Activated T-helper 1 cell treated with anti-CD3 and anti-CD28 coated beads, Interleukin-2, amount 50 U/mL, for 16 hours (primary cell): Measurements from ENCODE around the gene ADAMTSL2.

Experiments
- DNase-seq, 2 donors: peaks; one replicate each; pipeline ENCODE4 v3.0.0-alpha.2; 2020; ENCODE audit warnings: low read depth in 1 of 2, low spot score in 1 of 2

Gene ADAMTSL2

DNA sequence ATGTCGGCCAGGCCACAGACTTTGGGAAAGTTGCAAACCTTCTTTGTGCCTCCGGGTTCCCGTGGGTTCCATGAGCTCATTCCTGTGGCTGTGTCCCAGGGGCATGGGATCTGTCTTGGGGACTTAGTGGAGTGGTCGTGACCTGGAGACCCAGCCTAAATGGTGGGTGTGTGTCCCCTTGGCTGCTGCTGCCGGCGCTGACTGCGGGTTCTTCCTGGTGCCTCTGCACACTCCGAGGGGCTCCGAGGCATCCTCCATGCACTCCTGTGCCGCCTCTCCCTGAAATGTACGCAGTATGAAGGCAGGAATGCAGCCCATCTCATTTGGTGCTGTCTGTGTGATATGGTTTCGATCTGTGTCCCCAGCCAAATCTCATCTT lies 34.6 kb upstream of the ADAMTSL2 start:
- no peak for DNase-seq

DNA sequence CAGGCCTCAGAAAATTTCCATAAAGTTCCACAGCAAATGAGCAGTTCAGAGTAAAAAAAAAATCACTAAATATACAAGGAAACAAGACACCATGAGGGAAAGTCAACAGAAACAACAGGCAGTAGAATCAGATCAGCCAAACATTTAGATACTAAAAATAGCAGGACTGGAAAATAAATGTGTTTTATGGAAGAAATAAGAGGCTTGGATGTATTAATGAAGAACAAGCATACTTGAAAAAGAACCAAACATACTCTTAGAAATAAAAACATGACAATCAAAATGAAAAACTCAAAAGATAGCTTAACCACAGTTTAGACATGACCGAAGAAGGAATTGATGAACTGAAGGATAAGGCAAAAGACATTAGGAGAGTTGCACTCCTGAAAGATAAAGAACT lies 32.4 kb upstream of the ADAMTSL2 start:
- DNase-seq = no peak

DNA sequence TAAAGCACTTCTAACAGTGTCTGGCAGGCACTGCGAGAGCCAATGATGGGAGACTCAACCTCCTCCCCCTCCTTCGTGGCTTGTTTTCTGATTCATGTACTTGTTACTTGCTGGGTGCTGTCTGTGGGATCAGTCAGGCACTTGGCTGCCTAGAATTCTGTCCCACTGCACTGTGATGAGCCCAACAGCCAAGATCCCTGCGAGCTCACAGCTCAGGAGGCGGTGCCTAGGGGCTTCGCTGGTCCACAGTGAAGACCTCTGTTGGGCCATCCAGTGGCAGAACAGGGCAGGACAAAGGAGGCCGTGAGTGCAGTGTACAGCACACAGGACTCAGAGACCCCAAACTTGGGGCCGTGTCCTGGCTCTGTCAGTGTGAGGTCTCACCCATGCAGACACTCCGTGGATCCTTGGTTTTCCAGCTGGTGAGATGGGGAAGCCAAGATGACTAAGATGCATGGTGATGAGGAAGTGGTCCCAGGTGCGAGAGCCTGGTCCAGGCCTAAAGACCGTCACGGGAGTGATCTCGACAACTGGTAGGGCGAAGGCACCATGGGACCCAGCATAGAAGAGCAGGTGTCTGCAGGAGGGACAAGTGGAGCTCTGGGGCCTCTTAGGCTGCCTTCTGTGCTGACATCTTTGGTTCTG lies 29.2 kb upstream of the ADAMTSL2 start:
- DNase-seq = no peak

DNA sequence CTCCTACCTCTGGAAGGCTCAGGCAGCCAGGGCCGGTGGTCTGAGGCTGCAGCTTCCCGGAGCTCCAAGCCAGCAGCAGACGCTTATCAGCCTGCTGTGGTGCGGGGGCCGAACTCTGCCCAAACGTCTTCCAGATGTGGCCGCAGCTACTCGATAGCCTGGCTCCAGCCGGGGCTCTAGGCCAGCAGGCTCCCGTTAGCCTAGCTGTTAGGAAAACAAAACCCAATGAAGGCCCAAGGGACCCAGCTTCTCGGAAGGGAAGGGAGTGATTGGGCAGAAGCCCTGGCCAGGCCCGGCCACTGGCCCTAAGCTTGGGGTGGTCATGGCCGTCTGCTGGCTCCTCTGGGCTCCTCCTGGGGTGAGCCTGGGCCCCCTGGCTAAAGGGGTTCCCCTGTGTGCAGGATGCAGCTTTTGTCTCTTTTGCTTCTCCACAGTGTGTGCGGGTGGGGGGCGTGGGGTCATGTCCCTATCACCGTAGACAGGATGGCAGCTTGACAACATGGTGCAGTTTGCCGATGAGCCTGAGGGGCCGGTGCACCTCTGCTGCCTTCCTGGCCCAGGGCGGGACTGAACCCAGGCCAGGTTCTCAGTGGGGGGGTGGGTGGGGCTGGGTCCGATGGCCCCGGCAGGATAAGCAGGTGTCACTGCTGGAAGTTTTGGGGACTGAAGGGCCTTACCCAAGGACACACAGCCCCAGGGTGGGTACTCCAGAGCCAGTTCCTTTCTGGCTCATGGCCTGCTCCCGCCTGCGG lies 28.4 kb upstream of the ADAMTSL2 start:
- no peak for DNase-seq

- no peak for DNase-seq
Measured at GRCh38 chr9:133506653-133507038, 27.9 kb upstream of the ADAMTSL2 start.

DNA sequence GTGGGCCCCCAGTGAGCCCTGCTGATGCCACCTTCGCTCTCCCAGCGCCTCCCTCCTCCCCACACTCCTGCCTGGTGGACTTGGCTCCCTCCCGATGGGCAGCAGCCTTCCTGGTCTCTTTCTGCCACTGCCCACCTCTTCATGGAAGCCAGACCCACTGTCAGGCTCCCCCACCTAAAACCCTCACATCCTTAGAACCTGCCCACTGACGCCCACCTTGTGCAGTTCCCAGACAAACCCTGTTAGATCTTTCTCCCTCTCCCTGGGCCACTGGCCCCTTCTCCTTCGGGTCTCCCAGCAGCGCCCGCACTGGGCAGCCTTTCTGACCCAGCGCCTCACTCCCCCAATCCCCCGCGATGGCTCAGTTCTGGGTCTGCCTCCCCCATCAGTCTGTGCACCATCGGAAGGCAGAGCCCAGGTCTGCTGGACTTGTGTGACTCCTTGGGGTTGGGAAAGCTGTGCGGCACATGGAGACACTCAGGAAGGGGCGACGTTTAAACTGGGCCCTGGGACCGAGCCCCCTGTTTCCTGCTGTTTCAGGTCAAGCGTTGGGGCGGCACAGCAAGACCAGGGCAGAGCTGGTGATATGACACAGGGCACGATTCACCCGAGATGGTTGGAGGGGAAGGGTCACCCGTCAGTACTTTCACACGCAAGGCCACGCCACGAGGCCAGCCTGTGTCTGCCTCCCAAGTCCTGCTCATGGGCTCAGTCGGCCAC lies 27.1 kb upstream of the ADAMTSL2 start:
- no peak for DNase-seq

- no peak for DNase-seq
Measured at GRCh38 chr9:133508046-133508445, 26.5 kb upstream of the ADAMTSL2 start.

DNA sequence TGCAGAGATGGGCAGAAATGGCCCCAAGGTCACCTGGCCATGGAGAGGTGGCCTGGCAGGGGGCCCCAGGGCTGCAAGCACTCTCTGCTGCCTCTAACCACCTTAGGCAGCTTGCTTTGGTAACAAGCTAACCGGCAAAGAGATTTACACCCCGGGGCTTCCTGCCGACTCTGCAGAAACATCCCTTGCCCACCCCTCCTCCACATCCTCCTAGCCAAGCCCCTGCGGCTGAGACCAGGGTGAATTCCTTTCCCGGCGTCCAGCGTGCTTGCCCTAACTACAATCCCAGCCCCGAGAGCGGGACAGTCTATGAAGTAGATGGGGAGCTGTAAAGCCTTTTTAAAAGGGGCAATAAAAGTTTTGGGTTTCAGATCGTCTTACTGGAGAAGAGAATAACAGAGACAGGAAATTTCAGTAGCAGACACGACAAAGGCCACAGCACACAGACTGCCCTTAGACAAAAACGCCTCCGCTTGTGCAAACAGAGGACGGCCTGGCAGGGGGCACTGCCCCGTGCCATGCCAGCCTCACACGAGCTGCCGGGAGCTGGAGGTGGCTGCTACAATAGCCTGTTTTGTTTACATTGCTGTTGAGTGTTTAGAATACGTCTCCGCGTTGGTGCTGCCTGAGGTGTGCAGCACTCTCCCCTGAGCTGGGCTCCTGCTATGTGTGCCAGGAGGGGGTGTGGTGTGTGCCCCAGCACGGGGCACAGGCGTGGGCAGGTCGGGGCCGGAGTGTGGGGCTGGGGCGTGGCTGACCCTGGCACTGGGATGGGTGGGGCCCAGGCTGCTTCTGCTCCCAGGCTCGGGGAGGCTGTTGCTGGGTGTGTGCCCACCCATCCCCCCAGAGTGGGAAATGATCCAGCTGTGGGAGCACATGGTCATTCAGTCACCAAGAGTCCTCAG lies 25.1 kb upstream of the ADAMTSL2 start:
- DNase-seq = no peak

GRCh38 chr9:133510926-133511505 lies 23.5 kb upstream of the ADAMTSL2 start:
- DNase-seq = no peak

GRCh38 chr9:133511607-133512006 lies 22.9 kb upstream of the ADAMTSL2 start:
- no peak for DNase-seq

DNA sequence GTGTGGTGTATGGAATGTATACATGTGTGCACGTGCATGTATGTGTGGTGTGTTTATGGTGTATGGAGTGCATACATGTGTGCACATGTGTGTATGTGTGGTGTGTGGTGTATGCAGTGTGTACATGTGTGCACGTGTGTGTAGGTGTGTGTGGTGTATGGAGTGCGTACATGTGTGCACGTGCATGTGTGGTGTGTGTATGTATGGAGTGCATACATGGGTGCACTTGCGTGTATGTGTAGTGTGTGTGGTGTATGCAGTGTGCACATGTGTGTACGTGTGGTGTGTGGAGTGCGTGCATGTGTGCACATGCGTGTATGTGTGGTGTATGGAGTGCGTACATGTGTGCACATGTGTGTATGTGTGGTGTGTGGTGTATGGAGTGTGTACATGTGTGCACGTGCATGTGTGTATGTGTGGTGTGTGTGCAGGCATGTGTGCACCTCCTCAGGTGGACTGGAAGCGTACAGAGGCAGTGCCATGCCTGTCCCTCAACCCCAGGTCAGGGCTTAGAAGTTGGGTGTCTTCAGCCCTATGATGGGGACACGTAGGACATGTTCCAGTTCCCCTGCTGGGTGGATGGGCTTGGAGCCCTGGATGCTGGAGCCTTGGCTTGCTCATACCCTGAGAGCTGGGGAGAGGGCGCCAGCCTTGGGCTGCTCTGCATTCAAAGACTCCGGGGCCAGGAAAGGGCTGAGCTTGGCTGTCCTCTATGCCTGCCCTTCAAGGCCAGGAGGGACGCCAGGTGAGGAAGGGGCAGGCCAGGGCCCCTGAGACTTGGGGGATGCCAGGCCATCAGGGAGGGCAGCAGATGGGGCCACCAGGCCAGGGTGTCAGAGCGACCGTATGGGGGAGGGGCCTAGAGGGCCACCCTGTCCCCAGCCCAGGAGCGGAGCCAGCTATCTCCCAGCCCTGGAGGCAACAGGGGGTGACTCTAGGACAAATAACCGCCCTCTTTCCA lies 22.0 kb upstream of the ADAMTSL2 start:
- no peak for DNase-seq

GRCh38 chr9:133513214-133514100 lies 21.0 kb upstream of the ADAMTSL2 start:
- no peak for DNase-seq

DNA sequence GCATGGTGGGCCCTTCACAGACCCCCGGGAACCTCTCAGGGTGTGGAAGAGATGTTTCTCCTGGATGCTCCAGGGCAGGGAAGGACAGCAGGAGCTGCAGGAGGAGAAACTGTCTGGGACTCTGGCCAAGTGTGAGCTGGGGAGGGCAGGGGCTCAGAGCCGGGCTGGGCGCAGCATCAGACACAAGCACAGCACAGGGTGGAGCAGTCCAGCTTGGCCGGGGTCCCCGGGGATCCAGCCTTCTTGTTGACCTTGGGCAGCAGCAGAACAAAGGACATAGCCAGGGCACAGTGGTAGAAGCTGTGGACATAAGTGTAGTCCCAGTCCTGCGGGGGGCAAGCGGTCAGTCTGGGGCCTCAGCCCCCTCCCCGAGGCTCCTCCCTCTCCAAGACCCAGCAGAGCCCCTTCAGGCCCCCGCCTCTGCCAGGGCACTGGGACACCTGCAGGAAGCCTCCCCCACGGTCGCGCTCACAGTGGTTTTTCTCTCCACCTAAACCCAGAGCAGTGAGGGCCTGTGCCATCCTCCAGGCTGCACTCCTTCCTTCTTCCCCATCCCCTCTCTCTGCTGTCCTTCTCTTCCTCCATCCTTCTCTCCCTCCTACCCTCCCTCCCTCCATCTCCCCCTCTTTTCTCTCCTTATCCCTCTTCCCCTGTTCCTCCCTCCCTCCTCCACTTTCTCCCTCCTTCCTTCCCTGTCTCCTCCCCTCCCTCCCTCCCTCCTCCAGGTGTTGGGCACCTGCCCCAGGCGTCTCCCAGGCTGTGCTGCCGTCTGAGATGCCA lies 19.9 kb upstream of the ADAMTSL2 start:
- no peak for DNase-seq

- DNase-seq = no peak
Measured at GRCh38 chr9:133515240-133515610, 19.3 kb upstream of the ADAMTSL2 start.

DNA sequence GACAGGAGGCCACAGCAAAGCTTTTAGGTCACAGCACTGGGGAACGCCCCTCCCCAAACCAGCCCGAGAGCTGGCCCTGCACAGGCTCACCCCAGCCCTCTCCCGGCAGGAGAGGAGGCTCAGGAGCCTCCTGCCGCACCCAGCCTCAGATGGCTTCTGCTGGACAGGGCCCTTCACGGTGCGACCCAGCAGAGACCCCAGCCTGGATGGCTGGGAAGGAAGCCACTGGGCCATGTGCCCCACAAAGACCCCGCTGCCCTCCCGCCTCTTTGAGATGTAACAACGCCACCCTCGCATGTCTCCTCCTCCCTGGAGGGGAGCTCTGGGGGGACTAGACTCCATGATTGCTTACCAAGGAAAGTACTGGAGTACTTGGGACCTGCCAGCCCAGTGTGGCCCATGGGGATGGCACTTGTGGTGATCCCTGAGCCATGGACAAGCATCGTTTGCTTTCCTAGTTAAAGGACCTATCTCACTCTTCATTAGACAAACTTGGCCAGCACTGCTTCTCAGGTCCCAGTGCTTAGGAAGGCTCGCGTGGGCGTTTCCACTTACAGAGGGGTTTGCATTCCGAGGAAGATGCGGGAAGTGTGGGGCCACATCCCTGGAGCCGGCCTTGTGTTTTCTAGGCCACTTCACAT lies 18.8 kb upstream of the ADAMTSL2 start:
- no peak for DNase-seq

DNA sequence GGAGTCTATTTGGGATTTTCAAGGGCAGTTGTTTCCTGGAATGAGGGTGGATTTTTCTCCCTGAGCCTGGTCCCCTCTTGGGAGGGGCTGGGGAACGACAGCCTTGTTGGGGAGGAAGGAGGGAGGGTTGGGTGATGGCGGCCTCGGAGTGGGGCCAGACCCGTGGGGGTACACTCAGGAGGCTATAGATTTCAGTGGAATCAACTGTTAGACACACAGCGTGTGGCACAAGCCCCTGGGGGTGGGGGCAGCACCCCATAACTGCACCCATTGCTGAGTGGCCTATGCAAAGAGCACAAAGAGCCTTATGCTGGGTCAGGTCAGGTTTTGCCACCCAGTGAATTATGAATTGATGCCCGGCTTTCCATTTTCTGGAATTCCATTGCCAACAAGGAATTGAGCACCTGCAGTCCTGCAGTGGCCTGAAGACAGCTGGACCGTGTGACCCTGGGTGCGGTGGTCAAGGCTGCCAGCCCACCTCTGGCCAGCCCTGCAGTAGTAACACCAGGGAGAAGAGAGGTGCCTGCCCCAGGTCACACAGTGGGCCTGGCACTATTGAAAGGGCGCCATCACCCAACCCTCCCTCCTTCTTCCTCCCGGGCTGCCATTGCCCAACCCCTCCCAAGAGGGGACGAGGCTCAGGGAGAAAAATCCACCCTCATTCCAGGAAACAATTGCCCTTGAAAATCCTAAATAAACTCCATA lies 18.1 kb upstream of the ADAMTSL2 start:
- DNase-seq = no peak

DNA sequence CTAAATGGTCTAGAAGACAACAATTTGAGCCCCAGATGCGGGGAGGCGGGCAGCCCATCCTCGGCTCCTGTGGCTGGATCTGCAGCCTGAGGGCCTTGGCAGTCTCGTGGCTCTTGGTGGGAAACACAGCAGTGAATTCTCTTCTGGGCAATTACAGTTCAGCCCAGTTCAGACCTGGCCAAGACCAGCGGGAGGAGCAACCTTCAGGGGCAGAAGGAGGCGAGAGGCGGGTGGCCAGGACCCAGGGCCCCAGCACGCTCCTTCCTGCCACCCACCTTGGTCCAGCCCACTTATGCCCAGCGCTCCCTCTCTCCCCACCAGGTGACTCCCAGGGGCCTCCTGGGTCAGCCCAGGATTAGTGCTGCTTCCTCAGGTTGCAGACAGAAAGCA lies 17.5 kb upstream of the ADAMTSL2 start:
- DNase-seq = no peak
